Measurements from ENCODE around the gene DLGAP1. TPM values are rescaled to one million over a fixed set of nuclear protein-coding genes. Genes with fewer than 3 reads are reported as not detected.

Gene DLGAP1
- total RNA-seq, 3 donors from 2014 or later (not counting 1 experiment from before 2014, with no cell fraction given), result not detected

GRCh38 chr18:3471141-3471648, 983.9 kb downstream of the DLGAP1 start:
- Mint-ChIP-seq H3K27me3 (ENCODE audit: low read depth in 2 of 2) (peaks cover 0 to 4% of the 10 kb centered on the region in 2 donors), H3K4me3 (no peak overlapping the region), H3K36me3 (no peaks in the 10 kb centered on the region), H3K9me3 (no peaks in the 10 kb centered on the region), H3K27ac (no peak overlapping the region), H3K4me1 (peaks cover 0 to 4% of the 10 kb centered on the region in 2 donors)
- no peak for ATAC-seq
- Histone ChIP-seq H3K27ac (ENCODE audit: low read length) (no peak overlapping the region), H3K36me3 (ENCODE audit: control insufficient read depth, insufficient read depth, low read length) (no peaks in the 10 kb centered on the region), H3K4me3 (ENCODE audit: low read length) (no peak overlapping the region), H3K4me1 (ENCODE audit: control insufficient read depth, insufficient read depth, low read length) (peaks cover 6% of the 10 kb centered on the region), H3K9me3 (ENCODE audit: control insufficient read depth, insufficient read depth, low read length) (no peaks in the 10 kb centered on the region), H3K27me3 (ENCODE audit: control insufficient read depth, insufficient read depth, low read length) (no peaks in the 10 kb centered on the region)
- intact Hi-C loops (cut with micrococcal nuclease), result no loop called here
- DNase-seq, result no peak
- WGBS (ENCODE audit: insufficient coverage), result 93% methylated on average over 3 of the region's 3 CpGs
- TF ChIP-seq, protein P1, sequence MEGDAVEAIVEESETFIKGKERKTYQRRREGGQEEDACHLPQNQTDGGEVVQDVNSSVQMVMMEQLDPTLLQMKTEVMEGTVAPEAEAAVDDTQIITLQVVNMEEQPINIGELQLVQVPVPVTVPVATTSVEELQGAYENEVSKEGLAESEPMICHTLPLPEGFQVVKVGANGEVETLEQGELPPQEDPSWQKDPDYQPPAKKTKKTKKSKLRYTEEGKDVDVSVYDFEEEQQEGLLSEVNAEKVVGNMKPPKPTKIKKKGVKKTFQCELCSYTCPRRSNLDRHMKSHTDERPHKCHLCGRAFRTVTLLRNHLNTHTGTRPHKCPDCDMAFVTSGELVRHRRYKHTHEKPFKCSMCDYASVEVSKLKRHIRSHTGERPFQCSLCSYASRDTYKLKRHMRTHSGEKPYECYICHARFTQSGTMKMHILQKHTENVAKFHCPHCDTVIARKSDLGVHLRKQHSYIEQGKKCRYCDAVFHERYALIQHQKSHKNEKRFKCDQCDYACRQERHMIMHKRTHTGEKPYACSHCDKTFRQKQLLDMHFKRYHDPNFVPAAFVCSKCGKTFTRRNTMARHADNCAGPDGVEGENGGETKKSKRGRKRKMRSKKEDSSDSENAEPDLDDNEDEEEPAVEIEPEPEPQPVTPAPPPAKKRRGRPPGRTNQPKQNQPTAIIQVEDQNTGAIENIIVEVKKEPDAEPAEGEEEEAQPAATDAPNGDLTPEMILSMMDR (IDR thresholded peaks at IDR 0.05), result no peak

DNA sequence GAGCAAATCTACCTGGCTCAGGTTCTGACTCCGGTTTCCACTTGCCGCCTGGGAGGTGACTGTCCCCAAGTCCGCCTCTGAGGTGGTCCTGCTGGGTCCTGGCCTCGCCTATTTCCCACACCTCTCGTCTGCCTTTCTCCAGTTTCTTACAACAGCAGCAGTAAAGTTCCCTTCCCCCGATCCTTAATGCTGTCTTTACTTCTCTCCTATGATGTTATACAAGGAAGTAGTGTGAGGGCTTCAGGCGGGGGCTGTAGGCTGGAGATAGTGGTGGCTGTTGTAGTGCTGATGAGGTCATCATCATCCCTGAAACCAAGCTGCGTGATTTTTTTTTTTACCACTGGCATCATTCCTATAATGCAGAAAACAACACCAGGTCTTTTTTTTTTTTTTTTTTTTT, 986.3 kb downstream of the DLGAP1 start:
- TF ChIP-seq, protein P1 (IDR thresholded peaks at IDR 0.05), result no peak
- no peaks in the 10 kb centered on the region for H3K36me3 ChIP-seq (ENCODE audit: control insufficient read depth, insufficient read depth, low read length)
- H3K9me3 ChIP-seq (ENCODE audit: control insufficient read depth, insufficient read depth, low read length), result no peaks in the 10 kb centered on the region
- intact Hi-C loops (cut with micrococcal nuclease), result no loop called here
- peaks cover 6% of the 10 kb centered on the region for H3K4me1 ChIP-seq (ENCODE audit: control insufficient read depth, insufficient read depth, low read length)
- no peaks in the 10 kb centered on the region for H3K9me3 Mint-ChIP-seq
- no peak for ATAC-seq
- no peak overlapping the region for H3K27ac ChIP-seq (ENCODE audit: low read length)
- no peaks in the 10 kb centered on the region for H3K36me3 Mint-ChIP-seq
- no peak overlapping the region for H3K4me3 Mint-ChIP-seq
- H3K27ac Mint-ChIP-seq, result no peak overlapping the region
- DNase-seq, result no peak
- WGBS (ENCODE audit: insufficient coverage), result 97% methylated on average over 6 of the region's 8 CpGs
- peaks cover 0 to 6% of the 10 kb centered on the region in 2 donors for H3K4me1 Mint-ChIP-seq
- H3K27me3 Mint-ChIP-seq (ENCODE audit: low read depth in 2 of 2), result no peaks in the 10 kb centered on the region
- H3K27me3 ChIP-seq (ENCODE audit: control insufficient read depth, insufficient read depth, low read length), result no peaks in the 10 kb centered on the region
- H3K4me3 ChIP-seq (ENCODE audit: low read length), result no peak overlapping the region

GRCh38 chr18:3468066-3468705, 986.9 kb downstream of the DLGAP1 start:
- Mint-ChIP-seq H3K9me3 (no peaks in the 10 kb centered on the region), H3K4me1 (peaks cover 0 to 6% of the 10 kb centered on the region in 2 donors), H3K27ac (no peak overlapping the region), H3K4me3 (no peak overlapping the region), H3K27me3 (ENCODE audit: low read depth in 2 of 2) (no peaks in the 10 kb centered on the region), H3K36me3 (no peaks in the 10 kb centered on the region)
- no peak for DNase-seq
- H3K27ac ChIP-seq (ENCODE audit: low read length), result no peak overlapping the region
- no peaks in the 10 kb centered on the region for H3K27me3 ChIP-seq (ENCODE audit: control insufficient read depth, insufficient read depth, low read length)
- intact Hi-C loops (cut with micrococcal nuclease), result no loop called here
- TF ChIP-seq, protein P1 (IDR thresholded peaks at IDR 0.05), result no peak
- H3K4me1 ChIP-seq (ENCODE audit: control insufficient read depth, insufficient read depth, low read length), result peaks cover 6% of the 10 kb centered on the region
- H3K36me3 ChIP-seq (ENCODE audit: control insufficient read depth, insufficient read depth, low read length), result no peaks in the 10 kb centered on the region
- no peak overlapping the region for H3K4me3 ChIP-seq (ENCODE audit: low read length)
- H3K9me3 ChIP-seq (ENCODE audit: control insufficient read depth, insufficient read depth, low read length), result no peaks in the 10 kb centered on the region
- no peak for ATAC-seq
- WGBS (ENCODE audit: insufficient coverage), result 96% methylated on average over 9 of the region's 9 CpGs

- H3K27me3 ChIP-seq (ENCODE audit: control insufficient read depth, insufficient read depth, low read length), result no peaks in the 10 kb centered on the region
- H3K36me3 ChIP-seq (ENCODE audit: control insufficient read depth, insufficient read depth, low read length), result no peaks in the 10 kb centered on the region
- Mint-ChIP-seq H3K9me3 (peaks cover 0 to 3% of the 10 kb centered on the region in 2 donors), H3K4me3 (no peak overlapping the region), H3K27me3 (ENCODE audit: low read depth in 2 of 2) (no peaks in the 10 kb centered on the region), H3K27ac (no peak overlapping the region), H3K4me1 (peaks cover 0 to 6% of the 10 kb centered on the region in 2 donors), H3K36me3 (peaks cover 5% of the 10 kb centered on the region)
- H3K4me3 ChIP-seq (ENCODE audit: low read length), result no peak overlapping the region
- intact Hi-C loops (cut with micrococcal nuclease), result no loop called here
- H3K27ac ChIP-seq (ENCODE audit: low read length), result no peak overlapping the region
- ATAC-seq (peak in 1 of 3 donors; percentile 35), DNase-seq (peak in 1 of 2 donors; percentile 55)
- peaks cover 3% of the 10 kb centered on the region for H3K4me1 ChIP-seq (ENCODE audit: control insufficient read depth, insufficient read depth, low read length)
- TF ChIP-seq, protein P1 (IDR thresholded peaks at IDR 0.05), result no peak
- no peaks in the 10 kb centered on the region for H3K9me3 ChIP-seq (ENCODE audit: control insufficient read depth, insufficient read depth, low read length)
- WGBS (ENCODE audit: insufficient coverage), result 5% methylated on average over 2 of the region's 2 CpGs
Measured at GRCh38 chr18:3466872-3467271, 988.2 kb downstream of the DLGAP1 start.
